Measurements from ENCODE around the gene PLXNA4. TPM values are rescaled to one million over a fixed set of nuclear protein-coding genes. Genes with fewer than 3 reads are reported as not detected.

PLXNA4 gene
- total RNA-seq, 1 donor from 2014 or later: 3.5 TPM

DNA sequence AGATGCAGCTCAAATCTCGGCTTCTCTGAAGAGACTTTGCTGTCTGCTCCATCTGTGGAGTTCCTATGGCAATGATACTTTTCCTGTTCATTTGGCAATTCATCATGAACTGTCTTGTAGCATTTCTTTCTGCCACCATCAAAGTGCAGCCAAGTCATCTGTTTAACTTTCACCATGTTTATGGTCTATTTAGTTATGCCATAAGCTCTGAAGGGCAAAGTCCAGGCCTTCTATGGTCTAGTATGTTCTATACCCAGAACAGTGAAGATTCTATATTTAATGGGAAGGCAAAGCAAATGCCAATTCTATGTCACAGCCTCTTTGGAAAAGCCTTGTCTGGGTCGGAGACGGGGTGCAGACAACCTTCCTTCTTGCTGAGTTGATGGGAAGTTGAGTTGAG lies 472.6 kb downstream of the PLXNA4 start:
- Mint-ChIP-seq H3K27ac (ENCODE audit: unreplicated experiment) (no peak overlapping the region), H3K9me3 (ENCODE audit: unreplicated experiment) (no peaks in the 10 kb centered on the region), H3K36me3 (ENCODE audit: low read depth, unreplicated experiment) (no peaks in the 10 kb centered on the region), H3K27me3 (ENCODE audit: unreplicated experiment) (peaks cover 4% of the 10 kb centered on the region), H3K4me1 (ENCODE audit: unreplicated experiment) (peaks cover 5% of the 10 kb centered on the region), H3K4me3 (ENCODE audit: unreplicated experiment) (no peak overlapping the region)
- TF ChIP-seq, protein P1, sequence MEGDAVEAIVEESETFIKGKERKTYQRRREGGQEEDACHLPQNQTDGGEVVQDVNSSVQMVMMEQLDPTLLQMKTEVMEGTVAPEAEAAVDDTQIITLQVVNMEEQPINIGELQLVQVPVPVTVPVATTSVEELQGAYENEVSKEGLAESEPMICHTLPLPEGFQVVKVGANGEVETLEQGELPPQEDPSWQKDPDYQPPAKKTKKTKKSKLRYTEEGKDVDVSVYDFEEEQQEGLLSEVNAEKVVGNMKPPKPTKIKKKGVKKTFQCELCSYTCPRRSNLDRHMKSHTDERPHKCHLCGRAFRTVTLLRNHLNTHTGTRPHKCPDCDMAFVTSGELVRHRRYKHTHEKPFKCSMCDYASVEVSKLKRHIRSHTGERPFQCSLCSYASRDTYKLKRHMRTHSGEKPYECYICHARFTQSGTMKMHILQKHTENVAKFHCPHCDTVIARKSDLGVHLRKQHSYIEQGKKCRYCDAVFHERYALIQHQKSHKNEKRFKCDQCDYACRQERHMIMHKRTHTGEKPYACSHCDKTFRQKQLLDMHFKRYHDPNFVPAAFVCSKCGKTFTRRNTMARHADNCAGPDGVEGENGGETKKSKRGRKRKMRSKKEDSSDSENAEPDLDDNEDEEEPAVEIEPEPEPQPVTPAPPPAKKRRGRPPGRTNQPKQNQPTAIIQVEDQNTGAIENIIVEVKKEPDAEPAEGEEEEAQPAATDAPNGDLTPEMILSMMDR (IDR thresholded peaks at IDR 0.05; ENCODE audit: unreplicated experiment): no peak
- no peak for DNase-seq (ENCODE audit: low spot score)

DNA sequence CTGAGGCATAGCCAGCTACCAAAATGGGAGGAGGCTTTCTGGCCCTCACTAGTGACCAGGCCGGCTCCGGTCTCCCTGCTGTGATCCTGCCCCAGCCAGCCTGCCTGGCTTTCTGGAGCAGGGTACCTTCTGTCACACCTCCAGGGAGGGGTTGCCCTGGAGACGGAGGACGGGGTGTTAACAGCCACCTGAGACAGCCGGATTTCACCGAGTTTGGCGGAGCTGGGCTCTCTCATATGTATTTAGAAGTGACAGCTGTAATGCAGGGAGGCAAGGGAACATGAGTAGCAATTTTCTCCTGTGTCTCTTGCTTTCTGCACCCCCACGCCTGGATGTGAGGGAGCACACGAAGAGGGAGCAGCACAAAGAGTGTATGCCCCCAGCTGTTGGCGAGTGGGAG lies 473.3 kb downstream of the PLXNA4 start:
- Mint-ChIP-seq H3K4me1 (ENCODE audit: unreplicated experiment) (no peaks in the 10 kb centered on the region), H3K27ac (ENCODE audit: unreplicated experiment) (no peak overlapping the region), H3K27me3 (ENCODE audit: unreplicated experiment) (peaks cover 4% of the 10 kb centered on the region), H3K36me3 (ENCODE audit: low read depth, unreplicated experiment) (no peaks in the 10 kb centered on the region), H3K4me3 (ENCODE audit: unreplicated experiment) (no peak overlapping the region), H3K9me3 (ENCODE audit: unreplicated experiment) (no peaks in the 10 kb centered on the region)
- TF ChIP-seq, protein P1 (IDR thresholded peaks at IDR 0.05; ENCODE audit: unreplicated experiment): no peak
- no peak for DNase-seq (ENCODE audit: low spot score)

DNA sequence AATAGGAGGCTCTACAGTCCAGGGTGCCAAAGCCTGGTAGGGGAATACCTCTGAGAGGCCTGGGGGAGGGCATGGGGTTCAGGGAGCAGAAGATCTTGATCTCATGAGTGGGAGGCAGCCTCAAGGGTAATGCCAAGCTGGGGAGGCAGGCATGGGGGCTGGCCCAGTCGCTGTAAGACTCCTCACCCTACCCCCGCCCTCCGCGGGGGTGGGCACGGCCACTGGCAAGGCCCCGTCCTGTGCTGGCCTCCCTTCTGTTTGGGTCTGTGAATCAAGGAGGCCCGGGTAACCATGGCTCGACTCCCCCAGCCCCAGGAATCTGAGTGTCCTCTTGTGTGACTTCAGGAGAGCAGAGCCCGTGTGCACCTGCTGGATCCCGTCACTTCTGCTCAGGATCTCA lies 473.9 kb downstream of the PLXNA4 start:
- Mint-ChIP-seq H3K4me3 (ENCODE audit: unreplicated experiment) (no peak overlapping the region), H3K36me3 (ENCODE audit: low read depth, unreplicated experiment) (no peaks in the 10 kb centered on the region), H3K9me3 (ENCODE audit: unreplicated experiment) (no peaks in the 10 kb centered on the region), H3K4me1 (ENCODE audit: unreplicated experiment) (peaks cover 4% of the 10 kb centered on the region), H3K27ac (ENCODE audit: unreplicated experiment) (no peak overlapping the region), H3K27me3 (ENCODE audit: unreplicated experiment) (peaks cover 4% of the 10 kb centered on the region)
- TF ChIP-seq, protein P1 (IDR thresholded peaks at IDR 0.05; ENCODE audit: unreplicated experiment): no peak
- DNase-seq (ENCODE audit: low spot score): no peak

DNA sequence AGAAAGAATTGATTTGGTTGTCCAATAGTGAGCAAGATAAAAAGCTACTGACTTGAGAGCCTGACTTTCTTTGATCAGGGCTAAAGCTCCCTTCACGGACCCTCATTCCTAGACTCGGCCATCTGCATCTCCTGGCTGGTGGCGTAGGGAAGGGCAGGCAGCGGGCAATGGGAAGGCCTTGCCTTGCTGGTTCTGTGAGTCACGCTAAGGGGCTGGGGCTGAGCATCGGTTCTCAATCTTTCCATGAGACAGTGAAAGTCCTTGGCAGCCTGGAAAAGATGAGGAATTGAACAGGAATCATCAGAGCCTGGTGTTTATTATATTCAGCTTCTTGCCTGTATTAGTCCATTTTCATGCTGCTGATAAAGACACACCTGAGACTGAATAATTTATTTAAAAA lies 475.3 kb downstream of the PLXNA4 start:
- DNase-seq (ENCODE audit: low spot score): no peak
- Mint-ChIP-seq H3K27ac (ENCODE audit: unreplicated experiment) (no peak overlapping the region), H3K4me1 (ENCODE audit: unreplicated experiment) (peaks cover 18% of the 10 kb centered on the region), H3K27me3 (ENCODE audit: unreplicated experiment) (peaks cover 4% of the 10 kb centered on the region), H3K9me3 (ENCODE audit: unreplicated experiment) (no peaks in the 10 kb centered on the region), H3K4me3 (ENCODE audit: unreplicated experiment) (no peak overlapping the region), H3K36me3 (ENCODE audit: low read depth, unreplicated experiment) (no peaks in the 10 kb centered on the region)
- TF ChIP-seq, protein P1 (IDR thresholded peaks at IDR 0.05; ENCODE audit: unreplicated experiment): no peak

DNA sequence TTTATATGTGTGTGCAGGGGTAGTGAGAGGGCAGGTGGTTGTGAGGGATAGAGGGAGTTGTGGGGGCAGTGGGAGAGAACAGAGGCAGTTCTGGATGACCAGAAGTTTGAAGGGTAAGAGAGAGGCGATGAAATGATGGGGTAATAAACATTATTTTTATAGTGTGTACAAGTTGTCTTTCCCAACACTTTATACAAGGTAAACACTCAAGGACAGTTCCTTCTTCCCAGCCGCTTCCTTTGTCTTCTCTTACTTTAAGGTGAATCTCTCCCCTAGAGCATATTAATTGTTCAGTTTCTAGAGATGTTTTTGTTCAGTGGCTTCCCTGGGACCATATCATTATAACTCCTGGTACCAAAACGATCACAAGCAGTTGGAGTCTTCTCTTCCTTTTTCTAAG lies 475.8 kb downstream of the PLXNA4 start:
- TF ChIP-seq, protein P1 (IDR thresholded peaks at IDR 0.05; ENCODE audit: unreplicated experiment): no peak
- H3K27me3 Mint-ChIP-seq (ENCODE audit: unreplicated experiment): peaks cover 4% of the 10 kb centered on the region
- peaks cover 20% of the 10 kb centered on the region for H3K4me1 Mint-ChIP-seq (ENCODE audit: unreplicated experiment)
- no peaks in the 10 kb centered on the region for H3K36me3 Mint-ChIP-seq (ENCODE audit: low read depth, unreplicated experiment)
- DNase-seq (ENCODE audit: low spot score): no peak
- no peak overlapping the region for H3K4me3 Mint-ChIP-seq (ENCODE audit: unreplicated experiment)
- no peaks in the 10 kb centered on the region for H3K9me3 Mint-ChIP-seq (ENCODE audit: unreplicated experiment)
- no peak overlapping the region for H3K27ac Mint-ChIP-seq (ENCODE audit: unreplicated experiment)

All from endothelial cell (in vitro differentiated cells).